Measurements from ENCODE around the gene ROBO2. TPM values are rescaled to one million over a fixed set of nuclear protein-coding genes. Genes with fewer than 3 reads are reported as not detected.

The ROBO2 gene
- total RNA-seq, 1 donor from 2014 or later = 8.9 TPM

DNA sequence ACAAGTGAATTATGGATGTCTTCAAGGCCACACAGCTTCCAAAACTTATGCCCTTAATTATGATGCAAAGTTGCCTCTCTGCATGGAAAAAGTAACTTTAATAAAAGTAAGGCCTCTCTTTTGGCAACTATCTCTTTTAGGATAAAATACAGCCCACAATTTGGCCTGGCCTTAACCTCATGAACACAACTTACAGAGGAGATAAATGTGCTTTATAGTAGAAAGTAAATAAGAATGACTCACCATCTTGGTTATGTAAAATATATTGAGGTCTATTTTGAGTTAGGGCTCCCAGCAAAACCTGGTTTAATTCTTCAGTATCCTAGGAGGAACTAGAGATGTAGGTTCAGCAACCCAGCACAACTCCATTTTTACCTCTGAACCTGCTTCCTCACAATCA, 164.0 kb downstream of the ROBO2 start:
- no peak overlapping the region for H3K4me3 ChIP-seq (ENCODE audit: low read length in 3 of 3)
- no peaks in the 10 kb centered on the region for H3K36me3 ChIP-seq (ENCODE audit: control insufficient read depth in 3 of 3, insufficient read depth in 3 of 3, low read length in 3 of 3)
- no peak overlapping the region for H3K9ac ChIP-seq (ENCODE audit: low read depth in 1 of 3, low read length in 3 of 3)
- H3K9me3 ChIP-seq (ENCODE audit: control insufficient read depth in 3 of 3, low read length in 3 of 3) = no peaks in the 10 kb centered on the region
- no peak overlapping the region for H3K27ac ChIP-seq (ENCODE audit: low read depth, low read length)
- no peaks in the 10 kb centered on the region for H3K4me1 ChIP-seq (ENCODE audit: control insufficient read depth in 3 of 3, insufficient read depth in 3 of 3, low read length in 3 of 3)
- H3K27me3 ChIP-seq (ENCODE audit: control insufficient read depth in 3 of 3, insufficient read depth in 3 of 3, low read length in 3 of 3) = no peaks in the 10 kb centered on the region

DNA sequence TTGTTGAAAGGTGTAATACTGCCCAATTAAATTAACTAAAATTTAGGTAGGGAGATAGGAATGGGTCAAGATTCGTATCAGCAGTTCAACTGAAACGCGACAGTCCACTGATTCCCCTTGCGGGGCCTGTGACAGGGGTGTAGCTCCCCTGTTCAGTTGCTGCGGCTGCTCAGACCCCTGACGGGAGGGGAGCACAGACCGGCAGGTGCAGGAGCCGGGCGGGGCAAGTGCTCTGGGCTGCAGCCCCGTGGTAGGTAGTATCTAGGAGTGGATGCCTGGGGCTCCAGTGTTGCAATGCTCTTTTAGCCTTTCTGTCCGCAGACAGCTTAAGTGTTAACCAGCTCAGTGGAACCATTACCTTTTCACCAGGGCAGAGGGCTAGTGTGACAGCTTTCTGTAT, 164.9 kb downstream of the ROBO2 start:
- H3K27ac ChIP-seq (ENCODE audit: low read depth, low read length) = no peak overlapping the region
- H3K4me1 ChIP-seq (ENCODE audit: control insufficient read depth in 3 of 3, insufficient read depth in 3 of 3, low read length in 3 of 3) = no peaks in the 10 kb centered on the region
- no peak overlapping the region for H3K9ac ChIP-seq (ENCODE audit: low read depth in 1 of 3, low read length in 3 of 3)
- H3K36me3 ChIP-seq (ENCODE audit: control insufficient read depth in 3 of 3, insufficient read depth in 3 of 3, low read length in 3 of 3) = no peaks in the 10 kb centered on the region
- H3K27me3 ChIP-seq (ENCODE audit: control insufficient read depth in 3 of 3, insufficient read depth in 3 of 3, low read length in 3 of 3) = no peaks in the 10 kb centered on the region
- no peaks in the 10 kb centered on the region for H3K9me3 ChIP-seq (ENCODE audit: control insufficient read depth in 3 of 3, low read length in 3 of 3)
- H3K4me3 ChIP-seq (ENCODE audit: low read length in 3 of 3) = no peak overlapping the region

DNA sequence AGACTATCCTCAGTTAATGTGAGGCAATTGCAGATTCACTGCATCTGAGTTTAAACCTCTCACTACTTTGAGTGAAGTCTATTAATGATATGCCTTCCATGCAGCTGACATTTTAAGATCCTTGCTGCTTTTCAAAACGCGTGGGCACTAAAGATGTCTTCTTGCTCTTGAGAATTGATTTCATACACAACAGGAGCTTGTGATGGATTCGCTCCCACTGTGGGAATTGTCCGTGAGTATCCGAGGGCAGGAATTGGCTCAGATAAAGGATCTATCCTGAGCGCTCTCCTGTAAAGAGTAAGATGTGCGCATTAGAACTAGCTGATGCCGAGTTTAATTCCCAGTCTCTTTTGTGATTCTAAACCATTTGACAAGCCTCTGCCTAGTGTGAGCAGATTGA, 167.9 kb downstream of the ROBO2 start:
- Histone ChIP-seq H3K9me3 (ENCODE audit: control insufficient read depth in 3 of 3, low read length in 3 of 3) (no peaks in the 10 kb centered on the region), H3K27me3 (ENCODE audit: control insufficient read depth in 3 of 3, insufficient read depth in 3 of 3, low read length in 3 of 3) (no peaks in the 10 kb centered on the region), H3K4me3 (ENCODE audit: low read length in 3 of 3) (no peak overlapping the region), H3K27ac (ENCODE audit: low read depth, low read length) (no peak overlapping the region), H3K9ac (ENCODE audit: low read depth in 1 of 3, low read length in 3 of 3) (no peak overlapping the region), H3K4me1 (ENCODE audit: control insufficient read depth in 3 of 3, insufficient read depth in 3 of 3, low read length in 3 of 3) (no peaks in the 10 kb centered on the region), H3K36me3 (ENCODE audit: control insufficient read depth in 3 of 3, insufficient read depth in 3 of 3, low read length in 3 of 3) (no peaks in the 10 kb centered on the region)

- no peak overlapping the region for H3K4me3 ChIP-seq (ENCODE audit: low read length in 3 of 3)
- no peak overlapping the region for H3K27ac ChIP-seq (ENCODE audit: low read depth, low read length)
- H3K27me3 ChIP-seq (ENCODE audit: control insufficient read depth in 3 of 3, insufficient read depth in 3 of 3, low read length in 3 of 3) = no peaks in the 10 kb centered on the region
- no peaks in the 10 kb centered on the region for H3K36me3 ChIP-seq (ENCODE audit: control insufficient read depth in 3 of 3, insufficient read depth in 3 of 3, low read length in 3 of 3)
- no peaks in the 10 kb centered on the region for H3K4me1 ChIP-seq (ENCODE audit: control insufficient read depth in 3 of 3, insufficient read depth in 3 of 3, low read length in 3 of 3)
- H3K9me3 ChIP-seq (ENCODE audit: control insufficient read depth in 3 of 3, low read length in 3 of 3) = no peaks in the 10 kb centered on the region
- no peak overlapping the region for H3K9ac ChIP-seq (ENCODE audit: low read depth in 1 of 3, low read length in 3 of 3)
These were observed 182.8 kb downstream of the ROBO2 start for GRCh38 chr3:77222701-77223100.

DNA sequence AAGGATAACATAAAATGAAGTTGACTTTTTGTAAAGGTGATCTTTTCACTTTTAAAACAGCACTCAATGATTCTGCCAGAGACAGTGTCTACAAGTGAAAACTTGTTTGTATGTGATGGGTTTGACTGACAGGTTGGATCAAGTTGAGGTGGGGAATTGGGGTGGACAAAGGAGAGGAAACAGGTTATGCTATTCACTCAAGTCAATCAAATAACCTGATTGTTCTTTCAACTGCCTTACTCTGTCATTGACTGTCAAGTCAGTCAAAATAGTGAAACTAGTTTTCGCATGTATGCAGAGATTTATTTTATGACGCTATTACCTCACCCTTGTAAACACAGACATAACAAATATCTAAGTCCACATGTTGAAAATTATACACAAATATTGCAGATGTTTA, 187.7 kb downstream of the ROBO2 start:
- Histone ChIP-seq H3K9me3 (ENCODE audit: control insufficient read depth in 3 of 3, low read length in 3 of 3) (no peaks in the 10 kb centered on the region), H3K36me3 (ENCODE audit: control insufficient read depth in 3 of 3, insufficient read depth in 3 of 3, low read length in 3 of 3) (no peaks in the 10 kb centered on the region), H3K4me1 (ENCODE audit: control insufficient read depth in 3 of 3, insufficient read depth in 3 of 3, low read length in 3 of 3) (no peaks in the 10 kb centered on the region), H3K27ac (ENCODE audit: low read depth, low read length) (no peak overlapping the region), H3K27me3 (ENCODE audit: control insufficient read depth in 3 of 3, insufficient read depth in 3 of 3, low read length in 3 of 3) (no peaks in the 10 kb centered on the region), H3K9ac (ENCODE audit: low read depth in 1 of 3, low read length in 3 of 3) (no peak overlapping the region), H3K4me3 (ENCODE audit: low read length in 3 of 3) (no peak overlapping the region)

DNA sequence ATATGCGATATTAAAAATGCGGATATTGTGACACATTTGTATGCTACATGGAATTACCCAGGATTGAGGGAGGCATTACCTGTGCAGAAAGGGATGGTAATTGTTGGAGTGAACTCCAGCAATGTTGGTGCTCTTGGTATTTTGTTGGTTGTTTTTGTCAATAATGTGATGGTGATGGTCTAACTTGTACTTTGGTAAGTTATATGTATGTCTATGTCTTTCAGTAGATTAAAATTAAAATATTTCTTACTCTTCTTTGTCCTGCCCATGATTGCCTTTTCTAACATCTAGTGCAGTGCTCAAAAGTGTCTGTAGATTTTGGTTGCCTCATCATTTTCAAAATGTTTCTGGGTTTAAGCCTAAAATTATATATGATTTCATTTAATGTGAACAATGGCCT, 192.7 kb downstream of the ROBO2 start:
- Histone ChIP-seq H3K9ac (ENCODE audit: low read depth in 1 of 3, low read length in 3 of 3) (no peak overlapping the region), H3K4me1 (ENCODE audit: control insufficient read depth in 3 of 3, insufficient read depth in 3 of 3, low read length in 3 of 3) (no peaks in the 10 kb centered on the region), H3K9me3 (ENCODE audit: control insufficient read depth in 3 of 3, low read length in 3 of 3) (no peaks in the 10 kb centered on the region), H3K36me3 (ENCODE audit: control insufficient read depth in 3 of 3, insufficient read depth in 3 of 3, low read length in 3 of 3) (no peaks in the 10 kb centered on the region), H3K27ac (ENCODE audit: low read depth, low read length) (no peak overlapping the region), H3K4me3 (ENCODE audit: low read length in 3 of 3) (no peak overlapping the region), H3K27me3 (ENCODE audit: control insufficient read depth in 3 of 3, insufficient read depth in 3 of 3, low read length in 3 of 3) (no peaks in the 10 kb centered on the region)

GRCh38 chr3:77234004-77234403, 194.1 kb downstream of the ROBO2 start:
- no peaks in the 10 kb centered on the region for H3K4me1 ChIP-seq (ENCODE audit: control insufficient read depth in 3 of 3, insufficient read depth in 3 of 3, low read length in 3 of 3)
- no peak overlapping the region for H3K9ac ChIP-seq (ENCODE audit: low read depth in 1 of 3, low read length in 3 of 3)
- no peaks in the 10 kb centered on the region for H3K36me3 ChIP-seq (ENCODE audit: control insufficient read depth in 3 of 3, insufficient read depth in 3 of 3, low read length in 3 of 3)
- no peaks in the 10 kb centered on the region for H3K9me3 ChIP-seq (ENCODE audit: control insufficient read depth in 3 of 3, low read length in 3 of 3)
- H3K27ac ChIP-seq (ENCODE audit: low read depth, low read length) = no peak overlapping the region
- no peaks in the 10 kb centered on the region for H3K27me3 ChIP-seq (ENCODE audit: control insufficient read depth in 3 of 3, insufficient read depth in 3 of 3, low read length in 3 of 3)
- no peak overlapping the region for H3K4me3 ChIP-seq (ENCODE audit: low read length in 3 of 3)

GRCh38 chr3:77236118-77236517, 196.2 kb downstream of the ROBO2 start:
- Histone ChIP-seq H3K9ac (ENCODE audit: low read depth in 1 of 3, low read length in 3 of 3) (no peak overlapping the region), H3K27ac (ENCODE audit: low read depth, low read length) (no peak overlapping the region), H3K9me3 (ENCODE audit: control insufficient read depth in 3 of 3, low read length in 3 of 3) (no peaks in the 10 kb centered on the region), H3K27me3 (ENCODE audit: control insufficient read depth in 3 of 3, insufficient read depth in 3 of 3, low read length in 3 of 3) (no peaks in the 10 kb centered on the region), H3K36me3 (ENCODE audit: control insufficient read depth in 3 of 3, insufficient read depth in 3 of 3, low read length in 3 of 3) (no peaks in the 10 kb centered on the region), H3K4me3 (ENCODE audit: low read length in 3 of 3) (no peak overlapping the region), H3K4me1 (ENCODE audit: control insufficient read depth in 3 of 3, insufficient read depth in 3 of 3, low read length in 3 of 3) (no peaks in the 10 kb centered on the region)

- Histone ChIP-seq H3K27ac (ENCODE audit: low read depth, low read length) (no peak overlapping the region), H3K9me3 (ENCODE audit: control insufficient read depth in 3 of 3, low read length in 3 of 3) (no peaks in the 10 kb centered on the region), H3K36me3 (ENCODE audit: control insufficient read depth in 3 of 3, insufficient read depth in 3 of 3, low read length in 3 of 3) (no peaks in the 10 kb centered on the region), H3K27me3 (ENCODE audit: control insufficient read depth in 3 of 3, insufficient read depth in 3 of 3, low read length in 3 of 3) (no peaks in the 10 kb centered on the region), H3K4me3 (ENCODE audit: low read length in 3 of 3) (no peak overlapping the region), H3K9ac (ENCODE audit: low read depth in 1 of 3, low read length in 3 of 3) (no peak overlapping the region), H3K4me1 (ENCODE audit: control insufficient read depth in 3 of 3, insufficient read depth in 3 of 3, low read length in 3 of 3) (no peaks in the 10 kb centered on the region)
These were observed 200.3 kb downstream of the ROBO2 start for GRCh38 chr3:77240072-77240650.

GRCh38 chr3:77242371-77242770, 202.5 kb downstream of the ROBO2 start:
- Histone ChIP-seq H3K27ac (ENCODE audit: low read depth, low read length) (no peak overlapping the region), H3K27me3 (ENCODE audit: control insufficient read depth in 3 of 3, insufficient read depth in 3 of 3, low read length in 3 of 3) (no peaks in the 10 kb centered on the region), H3K4me3 (ENCODE audit: low read length in 3 of 3) (no peak overlapping the region), H3K4me1 (ENCODE audit: control insufficient read depth in 3 of 3, insufficient read depth in 3 of 3, low read length in 3 of 3) (no peaks in the 10 kb centered on the region), H3K9ac (ENCODE audit: low read depth in 1 of 3, low read length in 3 of 3) (no peak overlapping the region), H3K36me3 (ENCODE audit: control insufficient read depth in 3 of 3, insufficient read depth in 3 of 3, low read length in 3 of 3) (no peaks in the 10 kb centered on the region), H3K9me3 (ENCODE audit: control insufficient read depth in 3 of 3, low read length in 3 of 3) (no peaks in the 10 kb centered on the region)

DNA sequence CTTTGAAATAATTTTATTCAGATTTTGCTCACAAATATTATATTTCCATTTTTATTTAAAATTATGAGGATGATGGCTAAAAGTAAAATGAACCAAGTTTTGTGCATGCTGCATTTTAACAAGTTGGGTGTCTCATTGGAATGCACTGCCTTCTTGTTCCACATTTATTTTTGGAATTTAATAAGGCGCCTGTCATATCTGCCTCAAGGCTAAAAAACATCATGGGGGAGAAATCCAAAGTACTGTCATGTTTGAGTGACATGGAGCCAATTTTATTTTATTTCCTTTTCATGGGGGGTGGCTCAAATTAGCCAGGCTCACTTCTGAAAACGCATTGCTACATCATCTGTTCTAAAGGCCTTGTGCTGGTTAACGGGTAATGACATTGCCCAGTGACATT, 205.1 kb downstream of the ROBO2 start:
- no peaks in the 10 kb centered on the region for H3K9me3 ChIP-seq (ENCODE audit: control insufficient read depth in 3 of 3, low read length in 3 of 3)
- no peak overlapping the region for H3K9ac ChIP-seq (ENCODE audit: low read depth in 1 of 3, low read length in 3 of 3)
- no peak overlapping the region for H3K4me3 ChIP-seq (ENCODE audit: low read length in 3 of 3)
- no peaks in the 10 kb centered on the region for H3K27me3 ChIP-seq (ENCODE audit: control insufficient read depth in 3 of 3, insufficient read depth in 3 of 3, low read length in 3 of 3)
- H3K4me1 ChIP-seq (ENCODE audit: control insufficient read depth in 3 of 3, insufficient read depth in 3 of 3, low read length in 3 of 3) = no peaks in the 10 kb centered on the region
- no peaks in the 10 kb centered on the region for H3K36me3 ChIP-seq (ENCODE audit: control insufficient read depth in 3 of 3, insufficient read depth in 3 of 3, low read length in 3 of 3)
- no peak overlapping the region for H3K27ac ChIP-seq (ENCODE audit: low read depth, low read length)

Measured in skeletal muscle tissue (tissue), 4 donors.